OCI-LY7 (cell line): ENCODE results near the gene KIAA0232.

Experiments used
- EZH2phosphoT487 ChIP-seq: fragments of 200-600 bp; sonication (generic); IDR thresholded peaks from 2 replicates; pipeline ENCODE4 v1.6.1; 2018; ENCODE audit warnings: low read depth, borderline replicate concordance, mild to moderate bottlenecking, mixed run types, antibody characterized with exemption, low read length, moderate library complexity, mixed read lengths
- TF ChIP-seq, protein P1 (sequence below): fragments of 200-600 bp; sonication (generic); conservative IDR thresholded peaks from 2 replicates; pipeline ENCODE4 v1.5.1; 2014; ENCODE audit warnings: mild to moderate bottlenecking, antibody characterized with exemption, low read length, moderate library complexity, mixed read lengths

DNA sequence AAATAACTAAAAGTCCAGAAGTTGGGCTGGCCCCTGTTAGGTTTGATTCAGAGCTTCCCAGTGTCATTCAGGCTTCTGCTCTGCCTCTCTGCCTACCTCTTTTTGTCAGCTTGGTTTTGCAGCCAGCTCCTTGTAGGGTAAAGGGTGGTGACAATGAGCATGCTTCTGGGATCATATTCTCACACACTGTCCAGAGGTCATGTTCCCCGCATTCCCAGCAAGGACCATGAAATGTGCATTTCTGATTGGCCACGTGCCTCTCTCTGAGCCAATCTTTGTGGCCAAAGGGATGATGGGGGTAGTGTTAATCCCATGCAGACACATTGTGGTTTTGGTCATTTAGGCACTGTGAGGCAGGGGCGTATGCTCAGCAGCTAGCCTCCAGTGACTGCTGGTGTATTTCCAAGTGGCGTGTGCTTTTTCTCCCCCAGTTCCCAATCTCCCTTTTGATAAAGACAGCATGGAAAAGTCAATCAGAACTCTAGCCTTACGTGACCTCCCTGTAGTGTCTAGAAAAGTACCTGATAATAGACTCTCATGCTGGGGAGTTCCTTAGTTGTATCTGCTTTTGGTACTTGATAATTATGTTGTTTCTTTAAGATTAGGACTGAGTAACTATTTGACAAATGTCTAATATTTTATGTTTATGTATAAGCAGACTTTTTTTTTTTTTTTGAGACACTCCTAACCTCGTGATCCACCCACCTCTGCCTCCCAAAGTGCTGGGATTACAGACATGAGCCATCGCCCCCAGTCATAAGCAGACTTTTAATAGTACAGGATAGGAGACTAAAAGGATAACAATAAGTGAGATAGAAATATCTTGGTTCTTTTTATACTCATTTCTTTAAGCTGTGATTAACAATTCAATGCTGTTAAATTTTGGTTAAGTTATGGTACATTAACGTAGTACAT is 57.8 kb downstream of the KIAA0232 start:
- TF ChIP-seq, protein P1, sequence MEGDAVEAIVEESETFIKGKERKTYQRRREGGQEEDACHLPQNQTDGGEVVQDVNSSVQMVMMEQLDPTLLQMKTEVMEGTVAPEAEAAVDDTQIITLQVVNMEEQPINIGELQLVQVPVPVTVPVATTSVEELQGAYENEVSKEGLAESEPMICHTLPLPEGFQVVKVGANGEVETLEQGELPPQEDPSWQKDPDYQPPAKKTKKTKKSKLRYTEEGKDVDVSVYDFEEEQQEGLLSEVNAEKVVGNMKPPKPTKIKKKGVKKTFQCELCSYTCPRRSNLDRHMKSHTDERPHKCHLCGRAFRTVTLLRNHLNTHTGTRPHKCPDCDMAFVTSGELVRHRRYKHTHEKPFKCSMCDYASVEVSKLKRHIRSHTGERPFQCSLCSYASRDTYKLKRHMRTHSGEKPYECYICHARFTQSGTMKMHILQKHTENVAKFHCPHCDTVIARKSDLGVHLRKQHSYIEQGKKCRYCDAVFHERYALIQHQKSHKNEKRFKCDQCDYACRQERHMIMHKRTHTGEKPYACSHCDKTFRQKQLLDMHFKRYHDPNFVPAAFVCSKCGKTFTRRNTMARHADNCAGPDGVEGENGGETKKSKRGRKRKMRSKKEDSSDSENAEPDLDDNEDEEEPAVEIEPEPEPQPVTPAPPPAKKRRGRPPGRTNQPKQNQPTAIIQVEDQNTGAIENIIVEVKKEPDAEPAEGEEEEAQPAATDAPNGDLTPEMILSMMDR, result no peak
- TF ChIP-seq EZH2phosphoT487, result no peak
